GM19023 (cell line): ENCODE measurements around the gene ALX3.
"Not testable (repeated sequence)": the region's sequence is repeated elsewhere in the genome, so short reads cannot be mapped to it uniquely, and the experiment has no call there.

Source experiments
- ATAC-seq: cut with Tn5 transposase; IDR thresholded peaks from one replicate; pipeline ENCODE4 v1.9.1; 2021; ENCODE audit warnings: mild to moderate bottlenecking, moderate library complexity; ENCODE audit not compliant: unreplicated experiment

Gene ALX3

DNA sequence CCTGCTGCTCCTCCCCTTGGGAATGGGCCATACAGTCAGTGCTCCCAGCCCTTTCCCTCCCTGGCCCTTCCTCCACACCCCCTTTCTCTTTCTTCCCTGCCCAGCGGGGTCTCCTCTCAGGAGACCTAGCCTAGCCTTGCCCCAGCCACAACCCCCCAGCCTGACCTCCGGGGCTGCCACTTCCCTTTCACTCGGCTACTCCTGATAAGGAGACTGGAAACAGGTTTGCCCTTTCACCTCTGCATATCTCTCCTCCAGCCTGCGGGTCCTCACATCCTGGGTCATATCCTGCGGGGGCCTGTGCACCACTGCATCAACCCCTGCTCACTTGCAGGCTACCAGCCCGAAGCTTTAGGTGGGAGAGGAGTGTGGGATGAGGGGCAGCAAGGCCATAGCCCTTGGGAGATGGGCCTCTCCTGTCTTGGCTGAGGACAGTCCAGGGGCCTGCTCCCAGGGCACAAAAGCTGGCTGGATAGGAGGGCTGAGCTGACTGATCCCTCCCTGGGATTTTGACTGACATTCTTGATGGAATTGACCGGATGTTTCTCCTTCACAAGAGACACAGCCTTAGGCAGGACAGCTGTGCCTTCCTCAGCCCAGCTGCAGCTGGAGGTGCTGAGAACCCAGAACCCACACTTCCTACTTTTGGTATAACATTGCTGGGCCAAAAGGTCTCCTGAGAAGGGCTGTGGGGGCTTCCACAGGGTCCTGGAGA lies 19.2 kb upstream of the ALX3 start:
- ATAC-seq: no peak

DNA sequence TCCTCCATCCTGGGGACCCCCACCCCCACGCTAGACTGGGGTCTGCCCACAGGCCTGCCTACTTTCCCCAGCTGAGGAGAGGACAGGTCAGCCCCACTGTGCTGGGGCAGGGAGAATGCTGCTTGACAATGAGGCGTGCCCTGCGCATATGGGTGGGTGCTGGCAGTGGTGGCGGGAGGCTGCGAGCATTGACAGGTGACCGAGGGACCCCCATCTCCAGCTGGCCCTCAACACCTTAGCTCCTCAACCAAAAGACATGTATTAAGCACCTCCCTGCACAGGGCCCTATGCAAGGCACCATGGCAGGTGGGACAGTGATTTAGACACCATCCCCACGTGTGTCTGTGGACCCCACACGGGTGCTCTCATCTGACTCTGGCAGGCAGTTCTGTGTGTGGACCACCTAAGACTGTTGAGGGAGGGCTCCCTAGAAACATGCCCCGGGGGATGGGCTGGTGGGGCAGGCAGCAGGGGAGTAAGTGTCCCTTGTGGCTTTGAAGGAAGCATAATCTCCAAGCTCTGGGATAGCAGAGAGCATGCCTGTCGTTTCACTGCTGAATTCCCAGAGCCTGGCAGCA lies 18.4 kb upstream of the ALX3 start:
- no peak for ATAC-seq

DNA sequence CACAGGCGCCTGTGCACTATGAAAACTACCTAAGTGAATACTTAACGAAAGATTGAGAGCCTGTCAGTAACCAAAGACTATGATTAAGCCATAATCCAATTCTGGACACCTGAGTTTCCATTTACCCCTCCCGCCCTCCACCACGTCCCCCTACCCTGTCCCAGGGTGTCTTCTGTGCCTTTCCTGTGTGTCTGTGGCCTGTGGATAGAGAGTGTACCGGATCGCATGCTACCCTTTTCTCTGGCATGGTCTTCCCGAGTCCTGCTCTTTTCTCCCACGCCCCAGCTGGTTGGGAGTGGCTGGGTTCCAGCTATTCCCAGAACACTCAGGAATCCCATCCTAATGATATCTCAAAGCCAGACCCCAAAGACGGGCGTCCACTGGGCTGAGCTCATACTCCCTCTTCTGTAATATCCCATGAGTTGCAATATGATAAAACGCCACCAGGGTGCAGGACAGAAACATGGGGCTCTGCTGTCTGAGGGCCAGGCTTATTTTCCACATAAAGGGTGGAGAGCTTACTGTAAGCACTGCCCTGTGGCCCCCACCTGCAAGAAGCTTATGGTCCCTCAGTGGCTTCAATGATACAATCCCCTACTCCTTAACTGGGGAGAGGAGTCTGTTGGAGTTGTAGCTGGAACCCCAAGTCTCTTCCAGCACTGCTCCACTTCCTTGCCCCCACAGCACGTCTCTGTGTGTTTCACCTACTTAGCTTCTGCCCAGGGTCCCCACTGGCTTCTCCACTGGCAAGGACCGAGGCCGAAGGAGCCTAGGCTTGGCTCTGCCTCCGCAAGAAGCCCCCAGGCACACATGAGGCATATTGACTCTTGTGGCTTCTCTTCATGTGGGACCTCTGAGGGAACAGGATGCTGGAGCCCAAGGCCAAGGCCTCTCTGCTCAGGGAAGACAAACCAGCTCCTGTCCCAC lies 17.6 kb upstream of the ALX3 start:
- no peak for ATAC-seq

DNA sequence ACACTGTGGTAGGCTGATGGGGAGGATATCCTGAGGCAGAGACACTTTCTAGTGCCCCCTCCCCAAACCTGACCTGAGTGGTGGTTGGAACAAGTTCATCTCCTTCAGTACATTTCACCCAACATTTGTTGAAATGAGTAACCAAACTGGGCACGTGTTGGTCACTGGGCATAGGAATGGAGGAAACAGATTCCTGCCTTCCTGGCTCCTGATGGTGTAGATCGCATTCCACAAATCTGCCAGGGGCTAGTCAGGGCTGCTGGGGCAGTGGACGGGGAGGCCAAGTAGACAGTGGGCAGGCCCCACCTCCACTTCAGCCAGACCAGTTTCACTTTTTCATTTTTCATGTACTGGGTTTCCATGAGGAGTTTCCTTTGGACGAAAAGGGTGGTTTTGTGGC lies 16.5 kb upstream of the ALX3 start:
- ATAC-seq: no peak

DNA sequence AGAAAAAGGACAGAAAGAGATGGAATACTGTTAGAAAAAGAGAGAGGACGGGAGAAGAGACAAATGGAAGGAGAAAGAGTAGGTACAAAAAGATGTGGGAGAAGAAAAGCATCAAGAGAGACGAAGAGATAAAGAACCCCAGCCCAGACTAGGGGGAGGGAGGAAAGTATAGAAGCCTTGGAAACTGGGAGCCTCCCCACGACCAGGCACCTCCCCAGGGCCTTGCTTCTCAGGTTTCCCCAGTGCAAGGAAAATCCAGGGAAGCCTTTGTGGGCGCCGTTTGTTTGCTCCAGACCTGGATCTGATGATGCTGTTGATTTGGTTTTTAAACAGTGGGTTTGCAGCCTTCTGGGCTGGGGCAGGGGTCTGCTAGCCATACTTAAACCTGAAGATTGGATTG lies 15.2 kb upstream of the ALX3 start:
- ATAC-seq: no peak

DNA sequence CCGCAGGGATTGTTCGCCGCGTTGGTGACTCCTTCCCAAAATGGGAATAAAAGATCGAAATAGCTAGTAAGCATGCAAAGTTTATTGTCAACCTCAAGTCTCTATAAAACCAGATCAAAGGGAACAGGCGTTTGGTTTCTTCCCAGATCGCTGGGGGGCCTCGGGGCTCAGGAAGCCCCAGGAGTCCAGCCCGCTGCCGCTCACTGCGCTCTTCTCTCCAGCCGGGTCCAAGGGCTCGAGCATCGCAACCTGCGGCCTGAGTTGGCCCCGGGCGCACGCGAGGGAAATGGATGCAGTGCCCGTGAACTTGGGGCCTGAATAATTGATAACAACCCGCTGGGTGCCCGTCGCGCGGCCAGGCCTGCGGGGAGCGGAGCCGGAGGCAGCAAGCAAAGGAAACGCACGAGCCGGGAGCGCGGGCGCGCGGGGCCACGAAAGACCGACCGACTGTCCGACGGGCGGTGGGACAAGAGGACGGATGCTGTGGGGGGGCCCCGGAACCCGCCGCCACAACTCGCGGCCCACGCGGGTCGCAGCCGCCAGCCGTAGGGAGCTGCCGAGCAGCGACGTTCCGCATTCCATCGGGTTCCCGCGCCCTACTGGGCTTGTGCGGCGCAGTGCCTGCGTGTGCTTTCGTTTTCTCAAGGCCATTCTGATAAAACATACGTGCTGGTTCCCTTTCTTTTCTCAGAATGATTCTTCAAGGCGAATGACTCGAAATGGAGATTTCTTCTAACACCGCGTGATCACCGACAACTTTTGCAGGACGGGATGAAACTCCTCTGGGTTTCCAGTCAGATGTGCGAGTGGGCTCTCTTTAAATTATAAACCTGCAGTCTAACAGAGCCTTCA lies 14.0 kb upstream of the ALX3 start:
- peak; percentile 51 for ATAC-seq

DNA sequence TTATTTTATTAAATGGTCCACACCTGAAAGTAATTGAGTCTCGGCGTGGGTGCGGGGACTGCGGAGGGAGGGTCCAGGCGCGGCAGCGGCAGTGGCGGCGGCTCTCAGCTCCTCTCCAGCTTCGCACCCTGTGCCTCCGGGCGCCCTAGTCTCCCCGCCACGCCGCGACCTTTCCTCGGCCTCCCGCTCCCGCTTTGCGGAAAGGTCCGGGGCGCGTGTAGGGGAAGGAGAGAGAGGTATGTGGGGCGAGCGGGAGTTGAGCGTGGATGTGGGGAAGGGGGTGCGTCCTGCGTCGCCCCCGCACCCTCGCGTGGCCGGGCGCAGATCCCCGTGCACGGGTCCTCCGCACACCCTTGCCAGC lies 13.4 kb upstream of the ALX3 start:
- ATAC-seq: peak; percentile 12

DNA sequence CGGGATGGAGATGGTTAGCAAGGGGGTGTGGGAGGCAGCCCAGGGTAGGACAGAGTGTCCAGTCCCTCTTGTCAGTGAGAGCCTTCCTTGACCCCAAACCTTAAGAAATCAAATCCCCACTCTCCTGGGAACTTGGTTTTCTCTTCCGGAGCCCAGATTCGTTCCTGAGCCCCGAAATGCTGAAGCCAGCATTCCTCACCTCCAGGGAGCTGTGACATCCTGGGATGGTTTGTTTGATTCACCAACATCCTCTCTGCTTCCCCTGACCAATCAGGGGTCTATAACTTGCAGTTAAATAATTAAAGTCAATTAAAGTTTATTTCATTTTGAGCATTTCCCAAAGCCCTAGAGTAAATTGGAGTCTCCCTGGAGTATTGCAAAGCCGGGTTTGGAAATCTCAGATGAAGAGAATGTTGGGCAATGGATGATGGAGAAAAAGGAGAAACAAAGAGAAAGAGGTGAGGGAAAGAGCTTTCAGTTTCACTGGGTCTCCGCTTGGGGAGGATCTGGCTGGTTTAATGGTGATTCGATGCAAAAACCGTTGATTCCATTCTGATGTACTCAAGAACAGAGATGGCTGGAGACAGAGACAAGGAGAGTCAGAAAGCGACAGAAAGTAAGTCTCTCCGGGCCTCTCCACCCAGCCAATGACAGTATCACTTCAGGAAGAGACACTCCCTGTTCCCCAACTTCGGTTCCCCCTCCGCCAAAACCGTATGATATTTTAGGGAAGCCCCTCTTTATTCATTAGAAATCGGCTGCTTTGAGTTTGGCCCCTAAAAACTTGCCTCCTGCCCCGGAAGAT lies 12.8 kb upstream of the ALX3 start:
- ATAC-seq: no peak

DNA sequence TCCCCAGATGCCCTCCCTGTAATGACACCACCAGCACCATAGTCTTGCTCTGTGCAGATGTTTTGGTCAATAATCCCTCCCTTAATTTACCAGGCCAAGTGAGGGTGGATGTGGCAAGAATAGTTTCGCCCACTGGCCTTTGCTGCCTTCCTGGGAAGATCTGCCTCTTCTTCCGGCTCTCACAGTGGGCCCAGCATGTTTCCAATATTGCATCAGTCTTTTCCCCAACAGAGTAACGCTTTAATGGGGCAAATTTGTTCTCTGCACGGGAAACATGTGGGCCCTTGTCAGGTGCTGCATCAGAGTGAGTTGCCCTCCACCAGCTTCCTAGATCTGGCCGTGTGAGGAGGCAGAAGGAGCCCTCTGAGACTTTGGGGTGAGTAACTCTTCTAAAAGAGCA lies 12.0 kb upstream of the ALX3 start:
- no peak for ATAC-seq

DNA sequence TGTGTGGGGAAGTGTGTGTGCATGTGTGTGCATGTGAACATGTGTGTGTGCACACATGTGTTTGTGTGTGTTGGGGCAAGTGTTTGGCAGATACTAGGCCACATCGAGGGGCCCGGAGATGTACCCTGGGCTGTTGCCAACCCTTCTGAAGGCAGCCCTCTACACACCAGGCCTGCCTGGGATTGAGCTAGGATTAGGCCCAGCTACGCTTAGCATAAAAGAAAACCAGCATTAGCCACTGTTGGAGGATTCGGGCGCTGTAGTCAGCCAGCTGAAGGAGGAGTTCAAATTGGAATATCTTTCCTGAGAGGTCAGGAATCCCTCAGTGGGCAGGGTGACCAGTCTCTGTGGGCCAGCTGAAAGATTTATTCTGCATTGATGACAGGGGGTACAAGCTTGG lies 10.6 kb upstream of the ALX3 start:
- ATAC-seq: no peak

DNA sequence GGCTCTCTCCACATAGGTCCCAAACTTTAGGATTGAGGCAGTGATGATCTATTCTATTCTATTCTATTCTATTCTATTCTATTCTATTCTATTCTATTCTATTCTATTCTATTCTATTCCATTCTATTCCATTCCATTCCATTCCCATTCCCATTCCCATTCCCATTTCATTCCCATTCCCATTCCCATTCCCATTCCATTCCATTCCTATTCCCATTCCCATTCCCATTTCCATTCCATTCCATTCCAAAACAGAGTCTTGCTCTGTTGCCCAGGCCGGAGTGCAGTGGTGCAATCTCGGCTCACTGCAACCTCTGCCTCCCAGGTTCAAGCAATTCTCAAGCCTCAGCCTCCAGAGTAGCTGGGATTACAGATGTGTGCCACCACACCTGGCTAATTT lies 9.5 kb upstream of the ALX3 start:
- not testable (repeated sequence) for ATAC-seq

DNA sequence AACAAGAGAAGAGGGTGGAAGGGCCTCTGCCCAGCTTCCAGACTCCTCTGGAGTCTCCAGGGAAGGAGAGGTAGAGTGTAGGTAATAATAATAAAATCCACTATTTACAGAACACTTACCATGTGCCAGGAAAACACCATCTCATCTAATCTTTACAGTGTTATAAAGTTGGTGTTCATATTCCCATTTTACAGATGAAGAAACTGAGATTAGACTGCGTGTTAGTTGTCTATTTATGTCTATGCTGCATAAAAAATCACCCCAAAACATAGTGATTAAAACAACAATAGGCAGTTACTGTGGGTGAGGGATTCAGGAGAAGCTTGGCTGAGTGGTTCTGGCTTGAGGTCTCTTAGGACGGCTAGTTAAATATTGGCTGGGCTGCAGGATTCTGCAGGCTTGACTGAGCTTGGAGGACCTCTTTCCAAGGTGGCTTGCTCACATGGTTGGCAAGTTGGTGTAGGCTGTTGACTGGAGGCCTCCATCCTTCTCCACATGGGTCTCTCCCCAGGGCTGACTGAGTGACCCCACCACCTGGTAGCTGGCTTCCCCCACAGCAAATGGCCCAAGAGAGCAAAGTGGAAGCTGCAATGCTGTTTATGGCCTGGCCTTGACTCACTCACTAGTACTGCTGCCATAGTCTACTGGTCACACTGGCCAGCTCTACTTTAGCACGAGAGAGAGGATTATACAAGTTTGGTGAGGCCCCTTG lies 6.5 kb upstream of the ALX3 start:
- no peak for ATAC-seq

DNA sequence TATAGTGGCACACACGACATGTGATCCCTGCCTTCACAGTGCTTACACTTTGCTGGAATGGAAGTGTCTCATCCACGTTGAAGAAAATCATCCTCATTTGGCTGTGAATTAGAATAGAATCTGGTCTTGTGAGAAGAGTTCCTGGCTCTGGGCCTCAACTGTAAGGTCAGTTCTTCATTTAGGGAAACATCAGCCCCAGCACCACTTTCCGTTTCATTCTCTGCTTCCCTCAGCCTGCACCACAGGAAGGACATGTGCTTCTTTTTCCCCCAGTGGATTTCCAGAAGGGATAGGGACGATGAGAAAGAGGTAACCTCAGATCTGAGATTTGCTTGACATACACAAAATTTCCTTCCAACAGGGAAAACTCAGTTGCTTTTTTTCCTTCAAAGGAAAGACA lies 3.7 kb upstream of the ALX3 start:
- no peak for ATAC-seq

DNA sequence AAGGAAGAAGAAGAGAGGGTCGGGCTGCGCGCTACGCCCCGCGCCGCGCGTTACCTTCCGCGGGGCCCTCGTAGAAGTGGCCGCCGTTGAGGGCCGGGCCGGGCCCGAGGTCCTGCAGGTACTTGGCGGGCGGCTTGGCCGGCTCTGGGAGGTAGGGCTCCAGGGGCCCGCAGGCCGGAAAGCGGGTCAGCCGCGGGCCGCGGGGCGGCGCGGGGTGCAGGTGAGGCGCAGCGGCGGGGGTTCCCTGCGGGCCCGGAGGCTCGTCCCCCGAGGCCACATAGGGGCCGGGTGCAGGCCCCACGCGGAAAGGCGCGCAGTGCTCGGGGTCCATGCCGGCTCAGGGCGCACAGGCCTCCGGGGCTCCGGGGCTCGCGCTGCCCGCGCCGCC lies 196 bp downstream of the ALX3 start:
- no peak for ATAC-seq

DNA sequence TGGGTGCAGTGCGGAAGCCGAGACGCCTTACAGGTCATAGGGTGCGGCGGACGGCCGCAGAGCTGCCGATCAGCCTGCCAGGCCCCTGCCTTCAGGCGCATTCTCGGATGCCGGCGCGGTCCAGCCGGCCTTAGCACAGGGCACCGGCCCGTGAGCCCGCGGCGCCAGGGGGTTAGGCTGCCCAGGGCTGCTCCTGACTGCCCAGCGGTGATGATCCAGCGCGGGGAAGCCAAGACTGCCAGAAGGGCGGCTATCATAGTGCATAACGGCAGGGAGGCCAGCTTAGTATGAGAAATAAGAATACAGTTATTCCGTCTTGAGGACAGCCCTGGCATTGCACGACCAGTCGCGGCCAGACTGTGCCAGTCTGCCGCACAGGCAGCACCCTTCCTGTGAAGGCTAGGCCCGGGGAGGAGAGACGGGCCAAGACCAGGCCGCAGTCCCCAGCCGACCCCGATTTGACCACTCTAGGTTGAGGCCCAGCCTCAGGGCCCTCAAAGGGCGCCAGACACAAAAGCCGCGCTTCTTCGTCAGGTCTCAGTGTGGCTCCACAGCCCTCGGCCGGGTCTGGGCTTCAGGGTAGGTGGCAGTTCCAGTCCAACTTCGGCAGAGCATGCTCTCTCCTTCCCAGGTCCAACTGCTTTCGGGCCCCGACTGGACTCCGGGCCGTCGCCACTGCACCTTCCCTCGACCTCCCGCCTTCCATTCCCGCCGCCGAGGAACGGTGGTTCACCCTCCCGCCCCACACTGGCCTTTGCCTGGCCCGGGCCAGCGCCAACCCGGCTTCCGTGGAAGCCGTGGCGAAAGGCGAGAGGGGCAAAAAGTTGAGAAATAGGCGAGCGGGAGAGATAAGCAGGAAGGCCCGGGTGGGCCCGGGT lies 829 bp downstream of the ALX3 start:
- no peak for ATAC-seq

DNA sequence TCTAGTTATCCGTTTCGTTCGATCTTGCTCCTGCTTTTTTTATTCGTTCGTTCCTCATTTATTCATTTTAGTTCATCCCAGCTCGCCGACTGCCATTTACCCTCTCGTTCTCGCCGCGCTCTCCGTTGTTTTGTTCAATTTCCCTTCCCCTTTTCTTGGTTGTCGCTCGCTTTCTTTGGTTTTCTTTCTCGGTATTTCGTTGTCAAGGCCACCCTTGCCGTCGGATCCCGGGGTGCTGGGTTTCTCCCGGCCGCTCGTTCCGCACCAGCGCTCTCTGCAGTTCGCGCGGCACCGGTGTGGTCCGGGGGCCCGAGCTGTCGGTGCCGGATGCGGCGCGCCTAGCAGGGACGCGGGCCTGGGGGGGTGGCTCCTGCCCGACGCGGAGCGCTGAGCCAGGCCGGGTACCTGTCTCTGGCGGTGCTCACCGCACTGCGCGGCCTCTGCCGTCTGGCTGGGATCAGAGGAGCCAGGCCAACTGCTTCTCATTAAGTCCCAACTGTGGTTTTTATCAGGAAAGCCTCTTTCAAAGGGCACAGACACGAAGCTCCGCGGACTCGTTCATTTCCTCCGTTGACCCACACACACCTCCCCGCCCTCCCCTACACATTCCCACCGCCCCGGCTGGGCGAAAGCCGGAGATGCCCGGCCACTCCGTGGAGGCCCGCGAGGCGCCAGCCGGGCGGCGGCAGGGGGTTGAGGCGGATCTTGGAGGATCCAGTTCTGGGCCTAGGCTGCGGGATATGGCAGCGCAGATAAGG lies 1.6 kb downstream of the ALX3 start:
- ATAC-seq: no peak

DNA sequence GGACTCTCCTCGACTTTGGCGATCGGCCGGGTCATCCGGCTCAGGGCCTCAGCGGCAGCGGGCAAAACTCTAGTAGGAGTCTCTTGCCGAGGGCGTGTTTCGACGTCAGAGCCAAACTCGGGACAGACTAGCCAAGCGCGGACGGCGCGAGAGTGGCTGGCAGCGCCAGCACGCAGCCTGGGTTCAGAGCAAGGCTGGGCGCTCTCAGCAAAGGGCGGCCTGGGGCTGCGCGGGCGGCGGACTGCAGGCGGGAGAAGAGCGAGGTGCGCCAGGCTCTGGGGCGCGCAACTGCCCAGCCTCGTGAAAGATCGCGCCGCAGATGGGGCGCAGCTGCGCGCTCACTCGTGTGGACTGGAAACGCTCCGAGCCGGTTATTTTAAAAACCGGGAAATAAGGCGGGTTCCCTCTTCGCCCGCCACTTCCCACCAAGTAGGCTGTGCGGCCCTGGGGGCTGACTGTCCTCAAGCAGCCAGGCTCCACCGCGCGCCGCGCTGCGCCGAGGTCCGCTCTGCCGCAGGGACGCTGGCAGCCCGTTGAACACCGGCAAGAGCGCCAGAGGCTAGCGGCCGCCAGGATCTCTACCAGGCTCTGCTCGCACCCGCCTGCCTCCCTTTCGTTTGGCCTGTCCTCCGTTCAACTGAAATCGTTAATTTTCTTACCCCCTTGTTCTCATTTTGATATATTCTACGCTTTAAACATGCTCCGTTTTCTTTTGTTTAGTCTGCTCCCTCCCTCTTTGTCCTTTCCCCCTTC lies 2.4 kb downstream of the ALX3 start:
- ATAC-seq: no peak
